A549 treated with Hydrocortisone at 1 μM for 4 hours (cell line): ENCODE data around the gene C5orf46. TPM values are rescaled to one million over a fixed set of nuclear protein-coding genes. Genes with fewer than 3 reads are reported as not detected.

ENCODE experiments used
- total RNA-seq: library from RNA; stranded (reverse); fragments of 200-300 nt; extraction: Qiagen RNA extraction; gene quantifications from 5 replicates; pipeline ENCODE4 v1.2.3, GENCODE V29; 2022

The C5orf46 gene
- 0.29 TPM in 1 of 5 replicates, not detected in the others for total RNA-seq

DNA sequence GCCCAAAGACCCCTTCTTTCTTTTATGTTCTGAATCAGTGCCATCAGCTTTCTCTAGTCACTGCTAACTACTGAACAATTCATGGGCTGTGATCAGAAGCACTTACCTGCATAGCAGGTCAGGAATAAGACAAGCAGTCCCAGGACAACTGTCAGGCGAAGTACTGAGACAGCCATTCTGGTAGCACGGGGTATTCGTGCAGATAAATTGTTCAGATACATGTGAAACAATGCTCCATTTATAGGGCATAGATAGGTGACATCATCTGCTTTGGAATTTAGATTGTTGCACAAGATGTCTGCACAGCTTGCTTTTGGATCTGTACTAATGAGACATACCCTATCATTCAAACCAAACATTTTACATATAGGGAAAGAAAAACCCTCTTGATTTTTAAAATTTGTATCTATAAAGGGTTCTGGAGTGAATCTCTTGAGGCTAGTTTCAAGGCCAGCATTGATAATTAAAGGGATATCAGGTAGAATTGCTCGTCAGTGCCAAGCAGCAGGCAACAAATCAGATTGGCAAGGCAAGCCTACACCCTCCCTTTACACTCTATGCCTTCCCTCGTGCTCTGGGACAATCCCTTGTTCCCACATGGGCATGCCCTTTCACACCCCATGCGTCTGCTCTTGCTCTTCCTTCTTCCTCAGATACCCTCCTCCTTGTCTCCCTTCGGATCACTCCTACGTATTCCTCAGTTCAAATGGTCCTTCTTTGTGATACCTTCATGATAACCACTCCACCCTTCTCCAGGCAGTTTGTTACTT, at the start of gene C5orf46:
Gene C5orf46 (minus strand): TSS at position 213 of the 770 bp plus-strand sequence. CDS start 37 bp downstream, at position 176.

DNA sequence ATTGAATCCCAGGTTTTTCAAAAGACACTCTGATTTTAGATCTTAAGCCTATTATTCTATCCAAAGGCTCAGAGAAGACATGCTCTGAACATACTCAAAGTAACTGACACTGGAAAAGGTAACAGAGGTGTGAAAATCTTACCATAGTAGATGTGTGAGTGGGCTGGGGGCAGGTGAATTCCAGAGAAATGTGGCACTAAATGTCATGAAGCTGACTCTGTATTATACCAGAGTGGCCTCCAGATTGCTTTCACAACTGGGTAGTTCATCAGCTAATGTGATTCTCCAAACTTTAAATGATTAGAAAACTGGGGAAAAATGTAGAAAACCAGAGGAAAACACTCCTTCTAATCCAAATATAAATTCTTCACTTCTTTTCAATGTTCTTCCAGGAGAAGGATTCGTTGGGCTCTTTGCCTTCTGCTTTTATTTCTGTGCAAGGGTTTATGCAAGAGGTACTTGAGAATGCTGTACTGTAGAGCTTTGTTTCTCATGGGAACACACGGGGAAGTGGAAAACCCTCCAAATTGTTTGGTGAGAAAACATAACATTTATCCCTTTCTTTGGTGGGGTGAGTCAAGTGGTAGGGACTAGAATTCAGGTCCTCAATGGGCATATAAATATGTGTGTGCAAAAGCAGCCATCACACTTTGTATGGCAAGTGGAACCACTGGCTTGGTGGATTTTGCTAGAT, 28.1 kb downstream of the C5orf46 start, which contains the start of gene SCGB3A2:
Gene SCGB3A2 (plus strand): TSS at position 646 of the 694 bp plus-strand sequence. CDS start 93 bp downstream, outside the sequence.

Other genes with a start within 250 kb of the C5orf46 start
- not detected in 5 replicates for gene JAKMIP2, start 123.8 kb downstream of the C5orf46 start, total RNA-seq
- 0.63 to 1.9 TPM (median 1.4 TPM) in 5 replicates for gene SPINK1, start 74.9 kb downstream of the C5orf46 start, total RNA-seq
- gene SCGB3A2, start 27.8 kb downstream of the C5orf46 start, total RNA-seq = not detected in 5 replicates
- not detected in 5 replicates for gene SPINK5, start 157.4 kb upstream of the C5orf46 start, total RNA-seq